Osteoblast (primary cell): ENCODE measurements around the gene ACOD1. TPM values are rescaled to one million over a fixed set of nuclear protein-coding genes. Genes with fewer than 3 reads are reported as not detected.

Source experiments
- total RNA-seq: library from RNA; depleted of rRNA; stranded (reverse); fragments of >200 nt; gene quantifications from 2 replicates; pipeline ENCODE4 v1.2.3, GENCODE V29; 2012

The ACOD1 gene
- total RNA-seq, 1 donor = not detected

Other genes with a start within 250 kb of the ACOD1 start
- gene KCTD12, start 62.1 kb upstream of the ACOD1 start, total RNA-seq = 29.0 and 56.0 TPM in 2 replicates
- gene CLN5, start 43.6 kb downstream of the ACOD1 start, total RNA-seq = 42.0 and 45.1 TPM in 2 replicates
- gene FBXL3, start 78.6 kb downstream of the ACOD1 start, total RNA-seq = 69.2 and 76.0 TPM in 2 replicates